Testis (tissue), 3 donors: ENCODE measurements around the gene PTPA. TPM values are rescaled to one million over a fixed set of nuclear protein-coding genes. Genes with fewer than 3 reads are reported as not detected.

Experiments used
- DNase-seq: peaks from one replicate; pipeline ENCODE4 v3.0.0-alpha.2; 2019
- H3K27ac ChIP-seq, 2 donors: fragments of 200-600 bp; sonication (generic); one replicate each; pipeline ENCODE4 v1.5.1; 2019
- H3K27me3 ChIP-seq: fragments of 200-600 bp; sonication (generic); one replicate; pipeline ENCODE4 v1.5.1; 2019
- H3K36me3 ChIP-seq: fragments of 200-600 bp; sonication (generic); one replicate; pipeline ENCODE4 v1.5.1; 2017; ENCODE audit warnings: low read depth; ENCODE audit errors: missing control alignments
- H3K4me1 ChIP-seq: fragments of 200-600 bp; sonication (generic); one replicate; pipeline ENCODE4 v1.5.1; 2019
- H3K4me3 ChIP-seq, 2 donors: fragments of 200-600 bp; sonication (generic); one replicate each; pipeline ENCODE4 v1.5.1; 2017 to 2019
- H3K9me3 ChIP-seq: fragments of 200-600 bp; sonication (generic); one replicate; pipeline ENCODE4 v1.5.1; 2017
- POLR2A ChIP-seq: fragments of 450-650 bp; IDR thresholded peaks from one replicate; pipeline ENCODE4 v1.6.1; 2017; ENCODE audit warnings: antibody characterized with exemption, mild to moderate bottlenecking, moderate library complexity
- WGBS, 2 donors: methylation state at CpG; one replicate each; pipeline ENCODE4 v1.1.5; 2018; 5-methylcytosine and 5-hydroxymethylcytosine counted together
- intact Hi-C: fragments of 100-400 bp; cut with DNase I; formaldehyde crosslinking; loops from one replicate; pipeline ENCODE4 v1.15.1; 2023; ENCODE audit warnings: low total_unique reads
- polyA plus RNA-seq: library from polyadenylated mRNA; stranded (reverse); fragments of 350-450 nt; fragmentation: Illumina TruSeq; extraction: RNeasy Lipid Tissue Mini Kit (QIAGEN cat#74804); gene quantifications from one replicate; pipeline ENCODE4 v1.2.3, GENCODE V29; 2014; ENCODE audit warnings: low read depth, low replicate concordance; ENCODE audit not compliant: insufficient read depth
- total RNA-seq, 2 donors: library from RNA; depleted of rRNA; stranded (reverse); fragments of >200 nt; gene quantifications; one replicate each; pipeline ENCODE4 v1.2.3, GENCODE V29; 2016
- TF ChIP-seq, protein P1 (sequence below), 3 experiments: fragments of 450-650 bp in 2 of 3; fragments of 200-600 bp in 1 of 3; sonication (generic) in 1 of 3; IDR thresholded peaks; one replicate each; pipeline ENCODE4 v1.5.1; 2016 to 2019; ENCODE audit warnings: antibody characterized with exemption in 3 of 3, mild to moderate bottlenecking in 2 of 3, moderate library complexity in 1 of 3

The PTPA gene
- total and polyA plus RNA-seq, 3 donors from 2014 or later: 163 to 268 (median 177) TPM

DNA sequence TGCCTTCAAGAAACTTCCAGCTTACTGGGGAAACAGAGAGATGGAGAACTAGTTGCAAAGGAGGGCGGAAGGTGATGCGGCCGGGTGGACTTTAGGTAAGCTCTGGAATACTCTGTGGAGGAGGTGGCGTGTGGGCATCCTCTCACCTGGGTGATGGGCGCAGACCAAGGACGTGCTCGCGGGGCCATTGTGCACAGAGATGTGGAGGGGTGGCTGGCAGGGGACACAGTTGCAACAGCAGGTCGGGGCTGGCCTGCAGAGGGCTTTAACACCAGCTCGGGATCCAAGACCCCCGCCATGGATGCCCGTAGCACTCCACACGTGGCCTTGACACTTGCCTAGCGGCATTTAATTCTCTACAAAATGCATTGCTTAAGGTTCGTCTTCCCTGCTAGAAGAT lies 40.3 kb downstream of the PTPA start:
- WGBS, 2 donors: 83 to 94% methylated on average over 8 to 15 of the region's 15 CpGs
- no peak overlapping the region for H3K27ac ChIP-seq

DNA sequence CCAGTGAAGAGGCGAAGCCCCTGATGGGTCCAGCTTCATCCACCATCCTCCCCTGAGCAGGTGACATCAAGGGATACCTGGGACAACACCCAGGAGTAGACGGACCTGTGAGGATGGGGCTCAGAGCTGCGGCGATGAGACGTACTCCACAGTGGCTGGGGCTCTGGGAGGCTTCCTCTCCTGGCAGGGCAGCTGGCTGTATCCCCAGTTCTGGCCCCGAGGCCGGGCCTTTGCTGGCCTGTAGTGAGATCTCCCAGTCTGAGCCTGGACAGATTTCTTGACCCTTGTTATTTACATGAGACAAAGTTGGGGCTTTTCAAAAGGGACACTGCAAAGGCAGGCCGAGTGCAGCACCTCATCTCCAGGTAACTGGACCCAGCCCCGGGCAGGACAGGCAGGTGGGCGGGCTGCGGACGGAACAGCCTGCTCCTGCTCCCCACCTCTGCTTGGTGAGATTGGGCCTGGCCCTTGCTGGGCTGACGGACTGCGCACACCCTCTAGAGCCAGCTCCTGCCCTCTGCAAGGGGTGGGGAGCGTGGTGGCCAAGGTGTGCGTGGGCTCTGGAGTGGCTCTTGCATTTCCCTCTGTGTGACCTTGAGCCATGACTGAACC lies 43.8 kb downstream of the PTPA start:
- H3K4me1 ChIP-seq: no peaks in the 10 kb centered on the region
- intact Hi-C loops: no loop called here
- no peaks in the 10 kb centered on the region for H3K36me3 ChIP-seq
- no peak overlapping the region for H3K4me3 ChIP-seq
- H3K9me3 ChIP-seq: no peaks in the 10 kb centered on the region
- H3K27me3 ChIP-seq: no peaks in the 10 kb centered on the region
- no peak for DNase-seq
- 73 to 79% methylated on average over 13 to 16 of the region's 16 CpGs for WGBS, 2 donors
- H3K27ac ChIP-seq: no peak overlapping the region
- TF ChIP-seq, protein P1, sequence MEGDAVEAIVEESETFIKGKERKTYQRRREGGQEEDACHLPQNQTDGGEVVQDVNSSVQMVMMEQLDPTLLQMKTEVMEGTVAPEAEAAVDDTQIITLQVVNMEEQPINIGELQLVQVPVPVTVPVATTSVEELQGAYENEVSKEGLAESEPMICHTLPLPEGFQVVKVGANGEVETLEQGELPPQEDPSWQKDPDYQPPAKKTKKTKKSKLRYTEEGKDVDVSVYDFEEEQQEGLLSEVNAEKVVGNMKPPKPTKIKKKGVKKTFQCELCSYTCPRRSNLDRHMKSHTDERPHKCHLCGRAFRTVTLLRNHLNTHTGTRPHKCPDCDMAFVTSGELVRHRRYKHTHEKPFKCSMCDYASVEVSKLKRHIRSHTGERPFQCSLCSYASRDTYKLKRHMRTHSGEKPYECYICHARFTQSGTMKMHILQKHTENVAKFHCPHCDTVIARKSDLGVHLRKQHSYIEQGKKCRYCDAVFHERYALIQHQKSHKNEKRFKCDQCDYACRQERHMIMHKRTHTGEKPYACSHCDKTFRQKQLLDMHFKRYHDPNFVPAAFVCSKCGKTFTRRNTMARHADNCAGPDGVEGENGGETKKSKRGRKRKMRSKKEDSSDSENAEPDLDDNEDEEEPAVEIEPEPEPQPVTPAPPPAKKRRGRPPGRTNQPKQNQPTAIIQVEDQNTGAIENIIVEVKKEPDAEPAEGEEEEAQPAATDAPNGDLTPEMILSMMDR (IDR thresholded peaks at IDR 0.05): no peak
- TF ChIP-seq POLR2A: no peak

More for the DNA sequence above, 40.3 kb downstream of the PTPA start:
- intact Hi-C loops: no loop called here
- Histone ChIP-seq H3K9me3 (no peaks in the 10 kb centered on the region), H3K4me1 (peaks cover 9% of the 10 kb centered on the region), H3K36me3 (no peaks in the 10 kb centered on the region), H3K4me3 (no peak overlapping the region), H3K27me3 (no peaks in the 10 kb centered on the region)
- TF ChIP-seq, protein P1 (IDR thresholded peaks at IDR 0.05): no peak
- TF ChIP-seq POLR2A: no peak
- DNase-seq: no peak

DNA sequence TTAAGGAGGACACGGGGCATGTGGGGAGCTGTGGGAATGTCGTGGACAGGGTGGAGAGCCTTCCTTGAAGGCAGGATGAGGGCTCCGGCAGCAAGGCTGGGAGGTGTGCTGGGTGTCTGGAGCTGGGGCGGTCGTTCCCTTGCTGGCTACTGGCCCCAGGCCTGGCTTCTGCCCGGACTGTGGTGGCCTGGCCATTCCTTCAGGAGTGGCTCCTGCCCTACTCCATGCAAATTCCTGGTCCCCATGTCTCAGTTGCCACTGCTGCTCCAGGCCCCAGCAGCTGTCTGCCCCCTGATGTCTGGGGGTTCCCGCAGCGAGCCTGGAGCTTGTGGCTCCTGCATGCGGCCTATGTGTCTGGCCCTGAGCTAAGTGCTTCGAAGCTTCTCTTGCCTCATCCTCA lies 44.9 kb downstream of the PTPA start:
- H3K4me1 ChIP-seq: no peaks in the 10 kb centered on the region
- intact Hi-C loops: no loop called here
- H3K9me3 ChIP-seq: no peaks in the 10 kb centered on the region
- H3K4me3 ChIP-seq: no peak overlapping the region
- no peak overlapping the region for H3K27ac ChIP-seq
- no peaks in the 10 kb centered on the region for H3K27me3 ChIP-seq
- TF ChIP-seq POLR2A: no peak
- TF ChIP-seq, protein P1 (IDR thresholded peaks at IDR 0.05): no peak
- 87 to 90% methylated on average over 3 to 10 of the region's 10 CpGs for WGBS, 2 donors
- H3K36me3 ChIP-seq: no peaks in the 10 kb centered on the region
- no peak for DNase-seq

DNA sequence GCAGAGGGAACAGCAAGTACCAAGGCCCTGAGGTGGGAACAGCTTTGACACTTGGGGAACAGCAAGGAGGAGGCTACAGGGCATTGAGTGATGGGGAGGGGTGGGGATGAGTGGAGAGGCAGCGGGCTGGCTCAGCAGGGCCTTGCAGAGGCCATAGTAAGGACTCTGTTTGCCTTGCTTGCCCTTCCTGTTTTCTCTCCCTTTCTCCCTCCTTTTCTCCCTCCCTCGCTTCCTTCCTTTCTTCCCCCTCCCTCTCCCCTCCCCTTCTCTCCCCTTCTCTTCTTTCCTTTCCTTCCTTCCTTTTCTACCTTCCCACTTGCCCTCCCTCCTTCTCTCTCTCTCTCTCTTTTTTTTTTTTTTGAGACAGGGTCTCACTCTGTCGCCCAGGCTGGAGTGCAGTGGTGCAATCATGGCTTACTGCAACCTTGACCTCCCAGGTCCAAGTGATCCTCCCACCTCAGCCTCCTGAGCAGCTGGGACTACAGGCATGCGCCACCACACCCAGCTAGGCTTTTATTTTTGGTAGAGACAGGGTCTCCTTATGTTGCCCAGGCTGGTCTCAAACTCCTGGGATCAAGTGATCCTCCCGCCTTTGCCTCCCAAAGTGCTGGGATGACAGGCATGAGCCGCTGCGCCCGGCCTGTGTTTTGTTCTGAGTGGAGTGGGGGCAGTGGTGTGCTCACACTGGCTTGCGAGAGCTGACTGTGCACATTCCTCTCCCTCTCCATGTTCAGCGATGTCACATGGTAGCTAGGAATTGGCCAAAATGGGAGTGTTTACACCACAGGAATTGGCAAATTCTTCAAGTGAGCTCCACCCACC lies 49.7 kb downstream of the PTPA start:
- WGBS, 2 donors: 91 to 94% methylated on average over 8 to 10 of the region's 10 CpGs
- intact Hi-C loops: no loop called here
- TF ChIP-seq POLR2A: no peak
- TF ChIP-seq, protein P1 (IDR thresholded peaks at IDR 0.05): no peak

DNA sequence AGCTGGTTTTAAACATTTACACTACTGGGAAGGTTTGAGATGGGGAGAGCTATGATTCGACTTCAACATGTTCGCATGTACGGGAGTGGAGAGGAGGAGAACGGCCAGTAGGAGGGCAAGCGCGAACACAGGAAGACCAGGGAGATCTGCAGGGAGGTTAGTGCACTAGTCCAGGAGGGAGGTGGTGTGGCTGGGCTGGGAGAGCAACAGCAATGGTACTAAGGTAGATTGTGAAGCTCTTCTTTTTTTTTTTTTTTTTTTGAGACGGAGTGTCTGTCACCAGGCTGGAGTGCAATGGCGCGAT lies 50.3 kb downstream of the PTPA start:
- WGBS, 2 donors: 93 to 96% methylated on average over 9 of the region's 9 CpGs

More for the DNA sequence above, 49.7 kb downstream of the PTPA start:
- no peaks in the 10 kb centered on the region for H3K27me3 ChIP-seq
- H3K9me3 ChIP-seq: no peaks in the 10 kb centered on the region
- DNase-seq: no peak
- H3K4me1 ChIP-seq: peaks cover 10% of the 10 kb centered on the region
- H3K4me3 ChIP-seq: no peak overlapping the region
- no peak overlapping the region for H3K27ac ChIP-seq
- no peaks in the 10 kb centered on the region for H3K36me3 ChIP-seq

More for the DNA sequence above, 50.3 kb downstream of the PTPA start:
- no peaks in the 10 kb centered on the region for H3K9me3 ChIP-seq
- intact Hi-C loops: no loop called here
- no peak overlapping the region for H3K27ac ChIP-seq
- H3K4me1 ChIP-seq: peaks cover 10% of the 10 kb centered on the region
- H3K27me3 ChIP-seq: no peaks in the 10 kb centered on the region
- no peak for DNase-seq
- H3K4me3 ChIP-seq: no peak overlapping the region
- H3K36me3 ChIP-seq: no peaks in the 10 kb centered on the region
- TF ChIP-seq POLR2A: no peak
- TF ChIP-seq, protein P1 (IDR thresholded peaks at IDR 0.05): no peak
